HepG2 (cell line): Measurements from ENCODE around the gene PPARA. TPM values are rescaled to one million over a fixed set of nuclear protein-coding genes. Genes with fewer than 3 reads are reported as not detected.

Source experiments
- FOXC1 ChIP-seq: sonication (generic); formaldehyde crosslinking; IDR thresholded peaks from 2 replicates; pipeline ENCODE4 v1.8.0; 2022; ENCODE audit warnings: mild to moderate bottlenecking, missing genetic modification reagents, borderline replicate concordance
- GATA4 ChIP-seq: sonication (generic); IDR thresholded peaks from 2 replicates; pipeline ENCODE4 v1.6.1; 2016; ENCODE audit warnings: antibody characterized with exemption, low read depth, borderline replicate concordance
- KDM5A ChIP-seq: fragments of 200-600 bp; sonication (generic); IDR thresholded peaks from 2 replicates; pipeline ENCODE4 v1.7.0; 2018; ENCODE audit warnings: antibody characterized with exemption, mild to moderate bottlenecking, low read length, borderline replicate concordance
- KDM5B ChIP-seq: sonication (generic); formaldehyde crosslinking; IDR thresholded peaks from 2 replicates; pipeline ENCODE4 v1.4.0; 2020; ENCODE audit warnings: missing genetic modification reagents, mild to moderate bottlenecking, borderline replicate concordance
- MTERF4 ChIP-seq: sonication (generic); formaldehyde crosslinking; IDR thresholded peaks from 2 replicates; pipeline ENCODE4 v1.8.0; 2023; ENCODE audit warnings: mild to moderate bottlenecking, missing genetic modification reagents
- REST ChIP-seq, 2 experiments: IDR thresholded peaks; 2 replicates each; pipeline ENCODE4 v1.6.1; 2011 to 2012; ENCODE audit warnings: low read length in 2 of 2, borderline replicate concordance in 1 of 2, low read depth in 1 of 2, mild to moderate bottlenecking in 1 of 2, moderate library complexity in 1 of 2
- SNAPC4 ChIP-seq: sonication (generic); formaldehyde crosslinking; IDR thresholded peaks from 2 replicates; pipeline ENCODE4 v1.4.0; 2020; ENCODE audit warnings: mild to moderate bottlenecking, missing genetic modification reagents
- TAF1 ChIP-seq: sonication (generic); formaldehyde crosslinking; IDR thresholded peaks from 2 replicates; pipeline ENCODE4 v1.4.0; 2020; ENCODE audit warnings: missing genetic modification reagents
- TERF1 ChIP-seq: sonication (generic); formaldehyde crosslinking; IDR thresholded peaks from 2 replicates; pipeline ENCODE4 v1.8.0; 2022; ENCODE audit warnings: mild to moderate bottlenecking, missing genetic modification reagents, moderate library complexity
- THAP11 ChIP-seq: IDR thresholded peaks from 2 replicates; pipeline ENCODE4 v1.6.1; 2016; ENCODE audit warnings: missing biosample characterization, missing genetic modification reagents
- ZFP36L2 ChIP-seq: sonication (generic); formaldehyde crosslinking; IDR thresholded peaks from 2 replicates; pipeline ENCODE4 v1.4.0; 2020; ENCODE audit warnings: missing genetic modification reagents
- ZFP37 ChIP-seq: sonication (generic); formaldehyde crosslinking; IDR thresholded peaks from 2 replicates; pipeline ENCODE4 v1.4.0; 2020; ENCODE audit warnings: missing genetic modification reagents, borderline replicate concordance
- ZNF333 ChIP-seq: sonication (generic); formaldehyde crosslinking; IDR thresholded peaks from 2 replicates; pipeline ENCODE4 v1.4.0; 2020; ENCODE audit warnings: mild to moderate bottlenecking, missing genetic modification reagents, borderline replicate concordance
- ZNF383 ChIP-seq: sonication (generic); formaldehyde crosslinking; IDR thresholded peaks from 2 replicates; pipeline ENCODE4 v1.4.0; 2020; ENCODE audit warnings: missing genetic modification reagents, mild to moderate bottlenecking, borderline replicate concordance
- ZNF570 ChIP-seq: sonication (generic); formaldehyde crosslinking; IDR thresholded peaks from 2 replicates; pipeline ENCODE4 v1.4.0; 2020; ENCODE audit warnings: mild to moderate bottlenecking, missing genetic modification reagents, borderline replicate concordance
- ZNF616 ChIP-seq: sonication (generic); formaldehyde crosslinking; IDR thresholded peaks from 2 replicates; pipeline ENCODE4 v1.5.0; 2020; ENCODE audit warnings: low read depth, mild to moderate bottlenecking, missing genetic modification reagents
- ZNF776 ChIP-seq: sonication (generic); formaldehyde crosslinking; IDR thresholded peaks from 2 replicates; pipeline ENCODE4 v1.4.0; 2020; ENCODE audit warnings: mild to moderate bottlenecking, missing genetic modification reagents
- ZSCAN22 ChIP-seq: sonication (generic); formaldehyde crosslinking; IDR thresholded peaks from 2 replicates; pipeline ENCODE4 v1.4.0; 2020; ENCODE audit warnings: mild to moderate bottlenecking, missing genetic modification reagents
- polyA plus RNA-seq, 8 experiments: library from polyadenylated mRNA; depleted of rRNA in 3 of 8; stranded (reverse) in 7 of 8; unstranded in 1 of 8; fragments of >200 nt; fragmentation: Illumina TruSeq in 4 of 8; extraction: Trizol in 4 of 8; gene quantifications; 2 replicates each; pipeline versions ENCODE4 v1.2.1 to v1.2.3, GENCODE V29; 2011 to 2016; ENCODE audit warnings: low read depth in 4 of 8, missing spikeins in 1 of 8, mixed read lengths in 1 of 8; ENCODE audit not compliant: insufficient read depth in 1 of 8
- total RNA-seq, 5 experiments: library from RNA; depleted of rRNA; stranded (reverse); fragments of >200 nt; fragmentation: Illumina TruSeq; extraction: Trizol; gene quantifications; 2 replicates each; pipeline ENCODE4 v1.2.3, GENCODE V29; 2016; ENCODE audit warnings: low read depth in 1 of 5

Gene PPARA
- total and polyA plus RNA-seq, 2 of the 13 experiments (the other 11 are each of a cell fraction or from before 2014, with no cell fraction given), result 18.2 to 24.7 TPM

- no peak for TF ChIP-seq ZNF383 (CRISPR knock-in tag)
- TF ChIP-seq ZNF616, result no peak
- peak; percentile 71; the same call in 1 of the 2 replicates for TF ChIP-seq KDM5B (CRISPR knock-in tag)
- TF ChIP-seq ZSCAN22 (CRISPR knock-in tag), result no peak
- TF ChIP-seq ZNF776, result 0 out of 2 replicates have a peak, but pooled peaks have one; percentile 35
- TF ChIP-seq THAP11 (CRISPR knock-in tag), result no peak
- TF ChIP-seq ZNF333, result peak; percentile 67; the same call in 1 of the 2 replicates
- no peak for TF ChIP-seq REST (IDR thresholded peaks at IDR 0.05; ENCODE audit: borderline replicate concordance in 1 of 2, low read depth in 1 of 2, low read length in 2 of 2)
- TF ChIP-seq TERF1 (CRISPR knock-in tag), result no peak
- TF ChIP-seq ZFP37, result no peak
- TF ChIP-seq MTERF4 (CRISPR knock-in tag), result no peak
- TF ChIP-seq KDM5A, result no peak
- TF ChIP-seq ZNF570 (CRISPR knock-in tag), result no peak
- TF ChIP-seq ZFP36L2 (CRISPR knock-in tag), result no peak
- no peak for TF ChIP-seq SNAPC4 (CRISPR knock-in tag)
- TF ChIP-seq FOXC1, result no peak
- no peak for TF ChIP-seq GATA4
- 0 out of 2 replicates have a peak, but pooled peaks have one; percentile 13 for TF ChIP-seq TAF1 (CRISPR knock-in tag)
Observed at GRCh38 chr22:46136486-46137217, 13.7 kb upstream of the PPARA start (continued).
